Thyroid gland (tissue), 4 donors: ENCODE measurements around the gene LRRC28. TPM values are rescaled to one million over a fixed set of nuclear protein-coding genes. Genes with fewer than 3 reads are reported as not detected.

Experiments used
- DNase-seq, 2 donors: peaks; one replicate each; pipeline ENCODE4 v3.0.0-alpha.2; 2019
- H3K27ac ChIP-seq, 3 donors: fragments of 200-600 bp; sonication (generic); 1 replicate in 2 of 3; 2 replicates in 1 of 3; pipeline ENCODE4 v1.5.1; 2016 to 2019; ENCODE audit warnings: mild to moderate bottlenecking in 1 of 3, moderate library complexity in 1 of 3
- H3K27me3 ChIP-seq: fragments of 200-600 bp; sonication (generic); one replicate; pipeline ENCODE4 v1.5.1; 2019
- H3K36me3 ChIP-seq, 2 donors: fragments of 200-600 bp; sonication (generic); one replicate each; pipeline ENCODE4 v1.5.1; 2016 to 2019
- H3K4me1 ChIP-seq, 2 donors: fragments of 200-600 bp; sonication (generic); one replicate each; pipeline ENCODE4 v1.5.1; 2017 to 2019
- H3K4me3 ChIP-seq, 3 donors: fragments of 200-600 bp; sonication (generic); replicated peaks in 1 of 3; 1 replicate in 2 of 3; 2 replicates in 1 of 3; pipeline ENCODE4 v1.5.1; 2016; ENCODE audit warnings: mild to moderate bottlenecking in 1 of 3
- H3K9me3 ChIP-seq: fragments of 200-600 bp; sonication (generic); one replicate; pipeline ENCODE4 v1.5.1; 2017
- CTCF ChIP-seq, 6 experiments: fragments of 200-600 bp in 3 of 6; fragments of 450-650 bp in 3 of 6; sonication (generic) in 3 of 6; IDR thresholded peaks; one replicate each; pipeline ENCODE4 v1.5.1; 2016 to 2019; ENCODE audit warnings: antibody characterized with exemption in 6 of 6, mild to moderate bottlenecking in 2 of 6, inconsistent platforms in 1 of 6, moderate library complexity in 1 of 6
- POLR2A ChIP-seq, 2 donors: fragments of 450-650 bp; IDR thresholded peaks; one replicate each; pipeline ENCODE4 v1.6.1; 2017; ENCODE audit warnings: antibody characterized with exemption in 2 of 2, mild to moderate bottlenecking in 2 of 2, moderate library complexity in 1 of 2
- WGBS, 2 donors: methylation state at CpG; one replicate each; pipeline ENCODE4 v1.1.5; 2017; 5-methylcytosine and 5-hydroxymethylcytosine counted together
- intact Hi-C: fragments of 100-400 bp; cut with DNase I; formaldehyde crosslinking; loops from one replicate; pipeline ENCODE4 v1.15.1; 2023
- total RNA-seq, 4 donors: library from RNA; depleted of rRNA; stranded (reverse); fragments of >200 nt; gene quantifications; one replicate each; pipeline ENCODE4 v1.2.3, GENCODE V29; 2016

The LRRC28 gene
- total RNA-seq, 4 donors from 2014 or later: 36.1 to 51.6 (median 44.8) TPM

- H3K9me3 ChIP-seq: no peaks in the 10 kb centered on the region
- H3K27ac ChIP-seq: no peak overlapping the region
- H3K4me3 ChIP-seq: no peak overlapping the region
- intact Hi-C loops: no loop called here
- no peak for DNase-seq
- no peaks in the 10 kb centered on the region for H3K36me3 ChIP-seq
- 82 to 90% methylated on average over 8 of the region's 8 CpGs for WGBS, 2 donors
- TF ChIP-seq POLR2A (IDR thresholded peaks at IDR 0.05) (no peak), CTCF (IDR thresholded peaks at IDR 0.05) (no peak)
- H3K27me3 ChIP-seq: no peaks in the 10 kb centered on the region
- peaks cover 0 to 10% of the 10 kb centered on the region in 2 donors for H3K4me1 ChIP-seq
These were observed 175.9 kb downstream of the LRRC28 start for GRCh38 chr15:99427210-99427609.

DNA sequence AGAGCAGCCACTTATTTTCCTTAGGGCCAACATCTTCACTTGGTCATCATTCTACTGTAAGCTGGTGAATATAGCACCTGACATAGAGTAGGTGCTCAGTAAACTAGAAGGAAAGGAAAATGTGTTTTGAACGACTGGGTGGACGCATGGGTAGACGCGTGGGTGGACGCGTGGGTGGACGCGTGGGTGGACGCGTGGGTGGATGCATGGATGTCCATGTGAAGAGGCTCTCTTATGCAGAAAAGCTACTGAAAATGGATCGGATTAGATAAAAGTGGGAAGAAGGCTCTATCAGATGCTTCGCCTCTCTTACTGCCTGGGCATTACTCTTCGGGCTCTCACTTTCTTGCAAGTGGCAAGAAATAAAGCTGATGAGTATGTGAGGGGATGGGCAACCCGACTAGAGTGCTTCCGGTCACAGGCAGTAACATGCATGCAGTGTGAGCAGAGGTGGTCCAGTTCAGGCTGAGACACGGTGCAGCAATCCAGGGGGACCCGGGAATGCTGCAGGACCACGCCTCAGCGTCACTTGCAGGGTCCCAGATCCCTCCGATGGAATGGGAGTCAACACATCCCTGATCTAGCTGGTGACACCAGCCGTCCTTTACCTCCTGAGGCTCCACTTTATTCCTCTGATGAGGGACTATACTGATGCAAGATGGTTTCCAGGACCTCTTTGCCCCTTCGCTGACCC, 176.5 kb downstream of the LRRC28 start:
- WGBS, 2 donors: 90 to 95% methylated on average over 22 of the region's 22 CpGs
- Histone ChIP-seq H3K27ac (no peak overlapping the region), H3K9me3 (no peaks in the 10 kb centered on the region), H3K4me3 (no peak overlapping the region), H3K36me3 (no peaks in the 10 kb centered on the region), H3K4me1 (peaks cover 0 to 10% of the 10 kb centered on the region in 2 donors), H3K27me3 (no peaks in the 10 kb centered on the region)
- intact Hi-C loops: no loop called here
- no peak for TF ChIP-seq CTCF (IDR thresholded peaks at IDR 0.05)
- TF ChIP-seq POLR2A (IDR thresholded peaks at IDR 0.05): no peak
- DNase-seq: no peak

GRCh38 chr15:99429681-99430081, 178.4 kb downstream of the LRRC28 start:
- intact Hi-C loops: no loop called here
- Histone ChIP-seq H3K9me3 (no peaks in the 10 kb centered on the region), H3K4me3 (no peak overlapping the region), H3K27me3 (no peaks in the 10 kb centered on the region), H3K27ac (no peak overlapping the region), H3K4me1 (peaks cover 0 to 17% of the 10 kb centered on the region in 2 donors), H3K36me3 (no peaks in the 10 kb centered on the region)
- DNase-seq: no peak
- WGBS, 2 donors: 84 to 94% methylated on average over 3 to 5 of the region's 5 CpGs
- TF ChIP-seq CTCF (IDR thresholded peaks at IDR 0.05): no peak
- no peak for TF ChIP-seq POLR2A (IDR thresholded peaks at IDR 0.05)

GRCh38 chr15:99430881-99431401, 179.7 kb downstream of the LRRC28 start:
- Histone ChIP-seq H3K36me3 (no peaks in the 10 kb centered on the region), H3K4me3 (no peak overlapping the region), H3K27me3 (no peaks in the 10 kb centered on the region), H3K4me1 (peaks cover 0 to 20% of the 10 kb centered on the region in 2 donors), H3K27ac (no peak overlapping the region), H3K9me3 (no peaks in the 10 kb centered on the region)
- 89% methylated on average over 22 of the region's 22 CpGs for WGBS, 2 donors
- DNase-seq: no peak
- TF ChIP-seq CTCF (IDR thresholded peaks at IDR 0.05) (no peak), POLR2A (IDR thresholded peaks at IDR 0.05) (no peak)
- intact Hi-C loops: no loop called here

GRCh38 chr15:99431661-99432091, 180.4 kb downstream of the LRRC28 start:
- H3K4me3 ChIP-seq: no peak overlapping the region
- WGBS, 2 donors: 98% methylated on average over 7 to 8 of the region's 13 CpGs
- no peak overlapping the region for H3K27ac ChIP-seq
- TF ChIP-seq POLR2A (IDR thresholded peaks at IDR 0.05): no peak
- TF ChIP-seq CTCF (IDR thresholded peaks at IDR 0.05): no peak
- no peak for DNase-seq
- H3K27me3 ChIP-seq: no peaks in the 10 kb centered on the region
- H3K4me1 ChIP-seq: peaks cover 0 to 22% of the 10 kb centered on the region in 2 donors
- intact Hi-C loops: no loop called here
- H3K9me3 ChIP-seq: no peaks in the 10 kb centered on the region
- H3K36me3 ChIP-seq: no peaks in the 10 kb centered on the region
